Measurements from ENCODE around the gene NDUFV1. TPM values are rescaled to one million over a fixed set of nuclear protein-coding genes. Genes with fewer than 3 reads are reported as not detected.
"Not testable (repeated sequence)": the region's sequence is repeated elsewhere in the genome, so short reads cannot be mapped to it uniquely, and the experiment has no call there.

NDUFV1 gene
- polyA plus RNA-seq, 1 donor, result 191 TPM

GRCh38 chr11:67632175-67632981, 25.6 kb downstream of the NDUFV1 start:
- no peaks in the 10 kb centered on the region for H3K27me3 ChIP-seq (ENCODE audit: control insufficient read depth, insufficient read depth, low read length)
- no peak overlapping the region for H3K4me3 ChIP-seq (ENCODE audit: low read length)
- no peaks in the 10 kb centered on the region for H3K9me3 ChIP-seq (ENCODE audit: control insufficient read depth, low read depth, low read length)
- WGBS (ENCODE audit: insufficient coverage, low lambda C conversion rate), result no CpG with 5 or more reads among the region's 12 CpGs
- peak overlapping the region; percentile 99 for H3K27ac ChIP-seq (ENCODE audit: low read length)
- H3K4me1 ChIP-seq (ENCODE audit: control insufficient read depth, insufficient read depth, low read length), result peaks cover 57% of the 10 kb centered on the region
- H3K36me3 ChIP-seq (ENCODE audit: control insufficient read depth, insufficient read depth, low read length), result no peaks in the 10 kb centered on the region
- DNase-seq, result peak; percentile 88 to 91

- Histone ChIP-seq H3K27me3 (ENCODE audit: control insufficient read depth, insufficient read depth, low read length) (no peaks in the 10 kb centered on the region), H3K27ac (ENCODE audit: low read length) (peak overlapping the region; percentile 99), H3K4me1 (ENCODE audit: control insufficient read depth, insufficient read depth, low read length) (peaks cover 57% of the 10 kb centered on the region), H3K36me3 (ENCODE audit: control insufficient read depth, insufficient read depth, low read length) (no peaks in the 10 kb centered on the region), H3K9me3 (ENCODE audit: control insufficient read depth, low read depth, low read length) (no peaks in the 10 kb centered on the region), H3K4me3 (ENCODE audit: low read length) (no peak overlapping the region)
- WGBS (ENCODE audit: insufficient coverage, low lambda C conversion rate), result no CpG with 5 or more reads among the region's 30 CpGs
- DNase-seq, result no peak
Observed at GRCh38 chr11:67632982-67633755, 26.4 kb downstream of the NDUFV1 start.

GRCh38 chr11:67633758-67634365, 27.1 kb downstream of the NDUFV1 start:
- Histone ChIP-seq H3K4me1 (ENCODE audit: control insufficient read depth, insufficient read depth, low read length) (peaks cover 54% of the 10 kb centered on the region), H3K4me3 (ENCODE audit: low read length) (no peak overlapping the region), H3K27ac (ENCODE audit: low read length) (no peak overlapping the region)

GRCh38 chr11:67634366-67635230, 27.9 kb downstream of the NDUFV1 start:
- WGBS (ENCODE audit: insufficient coverage, low lambda C conversion rate), result no CpG with 5 or more reads among the region's 20 CpGs

More at GRCh38 chr11:67633758-67634365, 27.1 kb downstream of the NDUFV1 start:
- Histone ChIP-seq H3K27me3 (ENCODE audit: control insufficient read depth, insufficient read depth, low read length) (no peaks in the 10 kb centered on the region), H3K9me3 (ENCODE audit: control insufficient read depth, low read depth, low read length) (no peaks in the 10 kb centered on the region), H3K36me3 (ENCODE audit: control insufficient read depth, insufficient read depth, low read length) (no peaks in the 10 kb centered on the region)
- no CpG with 5 or more reads among the region's 22 CpGs for WGBS (ENCODE audit: insufficient coverage, low lambda C conversion rate)
- DNase-seq, result peak in 1 of 2 donors; percentile 37

DNA sequence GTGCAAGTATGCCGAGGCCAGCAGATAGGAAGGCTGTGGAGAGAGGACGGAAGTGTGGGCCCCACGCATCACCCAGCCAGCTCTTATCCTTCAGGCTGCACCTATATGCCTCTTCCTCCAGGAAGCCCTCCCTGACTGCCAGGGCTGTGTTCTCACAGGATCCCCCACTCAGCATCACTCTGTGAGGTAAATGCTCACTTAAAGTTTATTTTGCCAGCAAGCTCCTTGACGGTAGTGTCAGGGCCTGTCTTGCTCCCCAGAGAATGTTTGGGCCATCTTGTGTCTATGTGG, 28.4 kb downstream of the NDUFV1 start:
- peaks cover 49% of the 10 kb centered on the region for H3K4me1 ChIP-seq (ENCODE audit: control insufficient read depth, insufficient read depth, low read length)
- no CpG with 5 or more reads among the region's 4 CpGs for WGBS (ENCODE audit: insufficient coverage, low lambda C conversion rate)
- no peak overlapping the region for H3K4me3 ChIP-seq (ENCODE audit: low read length)
- H3K27ac ChIP-seq (ENCODE audit: low read length), result peak overlapping the region; percentile 27
- H3K36me3 ChIP-seq (ENCODE audit: control insufficient read depth, insufficient read depth, low read length), result no peaks in the 10 kb centered on the region
- DNase-seq, result no peak
- H3K27me3 ChIP-seq (ENCODE audit: control insufficient read depth, insufficient read depth, low read length), result no peaks in the 10 kb centered on the region
- H3K9me3 ChIP-seq (ENCODE audit: control insufficient read depth, low read depth, low read length), result no peaks in the 10 kb centered on the region

More at GRCh38 chr11:67634366-67635230, 27.9 kb downstream of the NDUFV1 start:
- Histone ChIP-seq H3K9me3 (ENCODE audit: control insufficient read depth, low read depth, low read length) (no peaks in the 10 kb centered on the region), H3K4me1 (ENCODE audit: control insufficient read depth, insufficient read depth, low read length) (peaks cover 49% of the 10 kb centered on the region), H3K4me3 (ENCODE audit: low read length) (no peak overlapping the region), H3K27me3 (ENCODE audit: control insufficient read depth, insufficient read depth, low read length) (no peaks in the 10 kb centered on the region), H3K36me3 (ENCODE audit: control insufficient read depth, insufficient read depth, low read length) (no peaks in the 10 kb centered on the region), H3K27ac (ENCODE audit: low read length) (peak overlapping the region; percentile 27)
- peak; percentile 84 to 94 for DNase-seq

DNA sequence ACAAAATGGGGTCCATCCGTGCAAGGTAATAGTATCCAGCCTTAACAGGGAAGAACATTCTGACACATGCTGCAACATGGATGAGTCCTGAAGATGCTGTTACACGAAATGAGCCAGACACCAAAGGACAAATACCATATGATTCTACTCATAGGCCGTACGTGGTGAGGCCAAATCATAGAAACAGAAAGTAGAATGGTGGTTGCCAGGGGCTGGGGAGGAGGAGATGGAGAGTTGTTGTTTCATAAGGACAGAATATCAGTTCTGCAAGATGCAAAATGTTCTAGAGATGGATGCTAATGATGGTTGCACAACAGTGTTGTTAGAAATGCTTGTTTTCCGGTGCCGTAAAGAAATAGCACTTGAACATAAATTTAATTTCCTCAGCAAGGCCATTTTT, 30.2 kb downstream of the NDUFV1 start:
- Histone ChIP-seq H3K4me3 (ENCODE audit: low read length) (no peak overlapping the region), H3K4me1 (ENCODE audit: control insufficient read depth, insufficient read depth, low read length) (peaks cover 33% of the 10 kb centered on the region), H3K27me3 (ENCODE audit: control insufficient read depth, insufficient read depth, low read length) (no peaks in the 10 kb centered on the region), H3K36me3 (ENCODE audit: control insufficient read depth, insufficient read depth, low read length) (no peaks in the 10 kb centered on the region), H3K9me3 (ENCODE audit: control insufficient read depth, low read depth, low read length) (no peaks in the 10 kb centered on the region), H3K27ac (ENCODE audit: low read length) (no peak overlapping the region)
- no peak for DNase-seq
- WGBS (ENCODE audit: insufficient coverage, low lambda C conversion rate), result 100% methylated on average over 1 of the region's 6 CpGs

DNA sequence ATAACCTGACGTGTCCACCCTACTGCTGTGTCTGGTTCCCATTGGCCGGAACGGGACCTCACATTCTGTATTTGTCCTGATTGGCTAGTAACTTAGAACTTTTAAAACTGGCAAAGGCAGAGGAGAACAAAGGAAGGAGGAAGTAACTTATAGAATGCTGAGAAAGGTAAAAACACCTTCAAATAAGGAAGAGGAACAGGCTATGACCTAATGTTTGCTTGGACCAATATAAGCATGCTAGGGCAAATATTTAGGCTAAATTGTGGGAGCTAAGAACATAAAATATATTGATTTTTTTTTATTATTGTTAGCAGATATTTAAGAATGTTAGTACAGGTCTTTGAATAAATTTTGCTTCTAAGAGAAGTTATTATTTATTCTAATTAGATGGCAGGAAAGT, 30.7 kb downstream of the NDUFV1 start:
- peaks cover 28% of the 10 kb centered on the region for H3K4me1 ChIP-seq (ENCODE audit: control insufficient read depth, insufficient read depth, low read length)
- H3K27me3 ChIP-seq (ENCODE audit: control insufficient read depth, insufficient read depth, low read length); H3K4me3 ChIP-seq (ENCODE audit: low read length); DNase-seq; H3K27ac ChIP-seq (ENCODE audit: low read length); H3K9me3 ChIP-seq (ENCODE audit: control insufficient read depth, low read depth, low read length); H3K36me3 ChIP-seq (ENCODE audit: control insufficient read depth, insufficient read depth, low read length): not testable (repeated sequence)
- no CpG with 5 or more reads among the region's 3 CpGs for WGBS (ENCODE audit: insufficient coverage, low lambda C conversion rate)

- Histone ChIP-seq H3K4me1 (ENCODE audit: control insufficient read depth, insufficient read depth, low read length) (peaks cover 16% of the 10 kb centered on the region), H3K27me3 (ENCODE audit: control insufficient read depth, insufficient read depth, low read length) (no peaks in the 10 kb centered on the region), H3K36me3 (ENCODE audit: control insufficient read depth, insufficient read depth, low read length) (no peaks in the 10 kb centered on the region), H3K4me3 (ENCODE audit: low read length) (no peak overlapping the region), H3K27ac (ENCODE audit: low read length) (no peak overlapping the region), H3K9me3 (ENCODE audit: control insufficient read depth, low read depth, low read length) (no peaks in the 10 kb centered on the region)
- WGBS (ENCODE audit: insufficient coverage, low lambda C conversion rate), result no CpG with 5 or more reads among the region's 24 CpGs
- DNase-seq, result no peak
Observed at GRCh38 chr11:67638535-67639437, 32.0 kb downstream of the NDUFV1 start.

DNA sequence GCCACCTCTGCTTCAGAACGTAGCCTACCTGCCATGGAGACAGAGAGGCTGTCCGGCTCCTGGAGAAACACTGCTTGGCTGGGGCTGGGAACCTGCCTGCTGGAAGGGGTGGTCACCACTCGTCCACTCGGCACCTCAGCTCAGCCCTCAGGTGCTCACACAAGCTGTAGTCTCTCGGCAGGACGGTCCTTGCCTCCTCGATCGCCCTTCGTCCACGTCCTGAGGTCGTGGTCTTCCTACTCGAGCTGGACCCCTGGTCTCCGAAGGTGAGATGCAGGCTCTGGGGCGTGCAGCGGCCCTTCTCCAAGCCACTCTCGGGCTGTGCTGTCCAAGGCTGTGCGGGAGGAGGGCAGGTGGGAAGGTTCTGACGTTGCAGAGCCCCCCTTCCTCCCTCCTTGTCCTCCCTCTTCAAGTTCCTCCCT, 32.7 kb downstream of the NDUFV1 start, which contains the start of gene TBX10:
TSS of gene TBX10 (minus strand) at position 326 of the 422 bp plus-strand sequence. CDS start at position 35, 291 bp downstream.
- Histone ChIP-seq H3K4me3 (ENCODE audit: low read length) (no peak within 1 kb of the TSS), H3K36me3 (ENCODE audit: control insufficient read depth, insufficient read depth, low read length) (peaks cover 3% of the 10 kb centered on the region), H3K27me3 (ENCODE audit: control insufficient read depth, insufficient read depth, low read length) (no peaks in the 10 kb centered on the region), H3K9me3 (ENCODE audit: control insufficient read depth, low read depth, low read length) (no peaks in the 10 kb centered on the region), H3K27ac (ENCODE audit: low read length) (no peak within 1 kb of the TSS), H3K4me1 (ENCODE audit: control insufficient read depth, insufficient read depth, low read length) (peaks cover 10% of the 10 kb centered on the region)
- no peak for DNase-seq
- WGBS (ENCODE audit: insufficient coverage, low lambda C conversion rate), result no CpG with 5 or more reads among the region's 18 CpGs
